Smooth muscle cell (in vitro differentiated cells): ENCODE results near the gene SLC35A3. TPM values are rescaled to one million over a fixed set of nuclear protein-coding genes. Genes with fewer than 3 reads are reported as not detected.

Source experiments
- DNase-seq: peaks from one replicate; lab custom pipeline; 2025; ENCODE audit not compliant: unreplicated experiment; lab: John Stamatoyannopoulos, UW
- H2AFZ ChIP-seq: fragments of 200-600 bp; sonication (generic); 2 replicates; pipeline ENCODE4 v1.6.0; 2016; ENCODE audit warnings: antibody characterized with exemption, low read depth, mild to moderate bottlenecking
- H3F3A ChIP-seq: fragments of 200-600 bp; sonication (generic); 2 replicates; pipeline ENCODE4 v1.6.0; 2017; ENCODE audit warnings: antibody characterized with exemption, low read depth
- H3K27ac ChIP-seq: fragments of 200-600 bp; sonication (generic); 2 replicates; pipeline ENCODE4 v1.5.1; 2016; ENCODE audit warnings: low read depth, mild to moderate bottlenecking
- H3K27me3 ChIP-seq: fragments of 200-600 bp; sonication (generic); 2 replicates; pipeline ENCODE4 v1.6.1; 2016; ENCODE audit warnings: low read depth, mild to moderate bottlenecking
- H3K36me3 ChIP-seq: fragments of 200-600 bp; sonication (generic); 2 replicates; pipeline ENCODE4 v1.5.1; 2016; ENCODE audit warnings: low read depth
- H3K4me1 ChIP-seq: fragments of 200-600 bp; sonication (generic); 2 replicates; pipeline ENCODE4 v1.5.1; 2016; ENCODE audit warnings: low read depth
- H3K4me2 ChIP-seq: fragments of 200-600 bp; sonication (generic); 2 replicates; pipeline ENCODE4 v1.6.0; 2016; ENCODE audit warnings: mild to moderate bottlenecking
- H3K4me3 ChIP-seq: fragments of 200-600 bp; sonication (generic); 2 replicates; pipeline ENCODE4 v1.5.1; 2016; ENCODE audit warnings: mild to moderate bottlenecking
- H3K79me2 ChIP-seq: fragments of 200-600 bp; sonication (generic); 2 replicates; pipeline ENCODE4 v1.6.0; 2016; ENCODE audit warnings: low read depth, mild to moderate bottlenecking
- H3K9ac ChIP-seq: fragments of 200-600 bp; sonication (generic); 2 replicates; pipeline ENCODE4 v1.6.0; 2016; ENCODE audit warnings: low read depth
- H3K9me3 ChIP-seq: fragments of 200-600 bp; sonication (generic); replicated peaks from 2 replicates; pipeline ENCODE4 v1.5.1; 2016; ENCODE audit warnings: low read depth
- H4K20me1 ChIP-seq: fragments of 200-600 bp; sonication (generic); 2 replicates; pipeline ENCODE4 v1.6.0; 2016; ENCODE audit warnings: low read depth
- WGBS: methylation state at CpG from one replicate; pipeline ENCODE4 v1.1.7; 2016; ENCODE audit warnings: low lambda C conversion rate; 5-methylcytosine and 5-hydroxymethylcytosine counted together
- polyA plus RNA-seq: library from polyadenylated mRNA; unstranded; fragments of >200 nt; fragmentation: Nextera tagmentation; extraction: Ambion mirVana; gene quantifications from 2 replicates; pipeline ENCODE4 v1.2.1, GENCODE V29; 2016
- total RNA-seq: library from RNA; depleted of rRNA; stranded (reverse); fragments of >200 nt; gene quantifications from 2 replicates; pipeline ENCODE4 v1.2.3, GENCODE V29; 2014
- TF ChIP-seq, protein P1 (sequence below): fragments of 200-600 bp; sonication (generic); IDR thresholded peaks from 2 replicates; pipeline ENCODE4 v1.5.1; 2017; ENCODE audit warnings: borderline replicate concordance, mild to moderate bottlenecking, antibody characterized with exemption; ENCODE audit not compliant: insufficient read depth, poor library complexity, severe bottlenecking

Gene SLC35A3
- total RNA-seq (33.5 and 38.2 TPM in 2 replicates), polyA plus RNA-seq (8.2 and 10.2 TPM in 2 replicates)

DNA sequence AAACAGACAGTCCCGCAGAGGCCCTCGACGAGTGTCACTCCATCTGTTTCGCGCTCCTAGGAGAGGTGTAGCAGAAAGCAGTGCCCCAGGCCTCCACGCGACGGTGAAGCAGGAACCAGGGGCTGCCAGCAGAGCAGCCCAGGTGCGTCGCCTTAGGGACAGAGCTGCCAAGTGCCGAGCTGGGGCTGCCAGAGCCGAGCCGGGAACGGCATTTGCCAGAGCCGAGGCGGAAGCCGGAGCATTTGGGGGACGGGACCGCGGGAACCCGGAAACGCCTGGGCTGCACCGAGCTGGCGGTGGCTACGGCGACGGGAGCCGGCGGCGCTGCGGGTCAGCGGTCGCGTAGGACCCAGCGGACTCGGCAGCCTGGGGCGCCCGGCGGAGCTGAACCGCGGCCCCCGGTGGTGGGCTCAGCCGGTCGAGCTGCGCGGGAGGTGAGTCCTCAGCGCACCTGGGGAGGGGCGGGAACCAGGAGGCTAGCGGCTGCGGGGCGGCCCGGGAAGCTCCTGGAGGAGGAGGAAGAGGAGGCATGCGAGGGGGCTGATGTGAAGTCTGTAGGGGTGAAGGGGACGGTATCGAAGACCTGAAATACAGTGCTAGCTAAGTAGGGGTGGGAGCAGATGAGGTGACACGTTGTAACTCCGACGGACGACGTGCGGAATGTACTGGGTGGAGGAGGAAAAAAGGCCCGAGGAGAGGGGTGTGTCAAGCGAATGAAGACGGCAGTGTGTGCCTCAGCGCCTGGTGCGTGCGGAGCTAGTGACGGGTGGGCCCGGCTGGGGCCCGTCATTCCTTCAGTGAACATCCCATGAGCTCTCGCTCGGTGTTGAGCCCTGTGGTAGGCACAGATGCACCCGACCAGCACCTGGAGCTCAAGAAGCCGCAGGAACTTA is at the start of gene SLC35A3:
SLC35A3 (plus strand) TSS at position 268 of the 893 bp plus-strand sequence. CDS start 23,559 bp downstream, outside the sequence.
- DNase-seq = peak; percentile 38
- H3K36me3 ChIP-seq = no peaks in the 10 kb centered on the region
- no peaks in the 10 kb centered on the region for H3F3A ChIP-seq
- peak within 1 kb of the TSS; percentile 94 for H3K4me2 ChIP-seq
- peak within 1 kb of the TSS; percentile 83 for H3K9ac ChIP-seq
- no peaks in the 10 kb centered on the region for H3K27me3 ChIP-seq
- H2AFZ ChIP-seq = peak within 1 kb of the TSS; percentile 100
- peaks cover 5% of the 10 kb centered on the region for H4K20me1 ChIP-seq
- peaks cover 8% of the 10 kb centered on the region for H3K4me1 ChIP-seq
- H3K79me2 ChIP-seq = peaks cover 48% of the 10 kb centered on the region
- TF ChIP-seq, protein P1, sequence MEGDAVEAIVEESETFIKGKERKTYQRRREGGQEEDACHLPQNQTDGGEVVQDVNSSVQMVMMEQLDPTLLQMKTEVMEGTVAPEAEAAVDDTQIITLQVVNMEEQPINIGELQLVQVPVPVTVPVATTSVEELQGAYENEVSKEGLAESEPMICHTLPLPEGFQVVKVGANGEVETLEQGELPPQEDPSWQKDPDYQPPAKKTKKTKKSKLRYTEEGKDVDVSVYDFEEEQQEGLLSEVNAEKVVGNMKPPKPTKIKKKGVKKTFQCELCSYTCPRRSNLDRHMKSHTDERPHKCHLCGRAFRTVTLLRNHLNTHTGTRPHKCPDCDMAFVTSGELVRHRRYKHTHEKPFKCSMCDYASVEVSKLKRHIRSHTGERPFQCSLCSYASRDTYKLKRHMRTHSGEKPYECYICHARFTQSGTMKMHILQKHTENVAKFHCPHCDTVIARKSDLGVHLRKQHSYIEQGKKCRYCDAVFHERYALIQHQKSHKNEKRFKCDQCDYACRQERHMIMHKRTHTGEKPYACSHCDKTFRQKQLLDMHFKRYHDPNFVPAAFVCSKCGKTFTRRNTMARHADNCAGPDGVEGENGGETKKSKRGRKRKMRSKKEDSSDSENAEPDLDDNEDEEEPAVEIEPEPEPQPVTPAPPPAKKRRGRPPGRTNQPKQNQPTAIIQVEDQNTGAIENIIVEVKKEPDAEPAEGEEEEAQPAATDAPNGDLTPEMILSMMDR = no peak
- peak within 1 kb of the TSS; percentile 71 for H3K27ac ChIP-seq
- 2% methylated on average over 73 of the region's 74 CpGs for WGBS
- H3K4me3 ChIP-seq = peak within 1 kb of the TSS; percentile 93
- H3K9me3 ChIP-seq = no peaks in the 10 kb centered on the region

DNA sequence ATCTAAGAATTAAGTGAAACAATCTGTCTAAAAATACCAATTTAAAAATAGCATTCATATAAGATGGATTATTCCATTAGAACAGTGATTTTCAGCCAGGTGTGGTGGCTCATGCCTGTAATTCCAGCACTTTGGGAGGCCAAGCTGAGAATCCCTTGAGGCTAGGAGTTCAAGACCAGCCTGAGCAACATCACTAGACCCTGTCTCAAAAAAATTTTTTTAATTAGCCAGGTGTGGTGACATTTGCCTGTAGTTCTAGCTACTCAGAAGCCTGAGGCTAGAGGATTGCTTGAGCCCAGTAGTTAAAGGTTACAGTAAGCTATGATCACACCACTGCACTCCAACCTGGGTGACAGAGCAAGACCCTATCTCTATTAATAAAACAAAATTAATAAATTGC is 35.0 kb upstream of the SLC35A3 start:
- no peak overlapping the region for H3K9ac ChIP-seq
- TF ChIP-seq, protein P1 = no peak
- no peak for DNase-seq
- no peaks in the 10 kb centered on the region for H3K36me3 ChIP-seq
- no peak overlapping the region for H2AFZ ChIP-seq
- H3K9me3 ChIP-seq = no peaks in the 10 kb centered on the region
- H3K27ac ChIP-seq = no peak overlapping the region
- H3K4me2 ChIP-seq = no peak overlapping the region
- H3K79me2 ChIP-seq = no peaks in the 10 kb centered on the region
- H3K27me3 ChIP-seq = no peaks in the 10 kb centered on the region
- H3K4me1 ChIP-seq = peaks cover 7% of the 10 kb centered on the region
- H4K20me1 ChIP-seq = no peaks in the 10 kb centered on the region
- H3F3A ChIP-seq = no peaks in the 10 kb centered on the region
- H3K4me3 ChIP-seq = no peak overlapping the region

DNA sequence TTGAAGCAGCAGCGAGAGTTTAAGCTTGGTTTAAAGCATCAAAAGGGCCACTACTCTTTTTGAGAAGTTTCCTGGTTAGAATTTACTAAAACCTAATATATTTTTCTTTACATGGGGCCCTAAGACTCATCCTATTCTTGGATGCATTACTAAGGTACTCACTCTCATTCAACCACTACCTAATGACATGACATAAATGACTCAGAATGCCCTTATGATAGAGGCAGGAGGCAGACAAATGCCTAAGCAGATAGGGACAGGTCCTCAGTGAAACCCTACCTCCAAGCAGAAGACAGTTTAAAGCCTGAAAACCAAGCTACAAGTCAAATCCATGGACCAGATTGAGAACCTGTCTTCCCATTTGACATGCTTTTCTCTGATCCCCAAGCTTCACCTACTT is 34.3 kb upstream of the SLC35A3 start:
- no peak overlapping the region for H3K4me3 ChIP-seq
- no peaks in the 10 kb centered on the region for H3K36me3 ChIP-seq
- H3K4me2 ChIP-seq = no peak overlapping the region
- no peak overlapping the region for H2AFZ ChIP-seq
- H3K79me2 ChIP-seq = no peaks in the 10 kb centered on the region
- H3K9ac ChIP-seq = no peak overlapping the region
- TF ChIP-seq, protein P1 = no peak
- WGBS = 90% methylated on average over 1 of the region's 1 CpG
- no peaks in the 10 kb centered on the region for H3F3A ChIP-seq
- DNase-seq = no peak
- no peak overlapping the region for H3K27ac ChIP-seq
- H4K20me1 ChIP-seq = no peaks in the 10 kb centered on the region
- no peaks in the 10 kb centered on the region for H3K9me3 ChIP-seq
- no peaks in the 10 kb centered on the region for H3K27me3 ChIP-seq
- peaks cover 7% of the 10 kb centered on the region for H3K4me1 ChIP-seq

DNA sequence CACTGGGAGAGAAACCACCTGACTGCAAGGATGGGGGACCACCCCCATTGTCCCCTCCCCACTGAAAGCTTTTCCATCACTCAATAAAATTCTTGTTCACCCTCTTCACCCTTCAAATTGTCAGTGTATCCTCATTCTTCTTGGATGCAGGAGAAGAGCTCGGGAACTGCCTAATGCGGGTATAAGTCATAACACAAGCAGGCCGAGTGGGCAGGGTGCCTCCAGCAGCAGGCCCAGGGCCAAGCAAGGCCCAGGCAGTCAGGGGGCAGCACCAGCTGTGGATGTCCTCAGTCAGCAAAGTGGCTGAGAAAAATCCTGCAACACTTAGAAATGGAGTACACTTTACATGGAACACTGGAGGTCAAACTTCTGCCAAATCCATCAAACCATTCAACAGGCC is 33.7 kb upstream of the SLC35A3 start:
- H3K27me3 ChIP-seq = no peaks in the 10 kb centered on the region
- 86% methylated on average over 3 of the region's 3 CpGs for WGBS

More for the DNA sequence above, 33.7 kb upstream of the SLC35A3 start:
- no peak for DNase-seq
- no peaks in the 10 kb centered on the region for H3K36me3 ChIP-seq
- no peaks in the 10 kb centered on the region for H3K9me3 ChIP-seq
- H3K4me1 ChIP-seq = peaks cover 7% of the 10 kb centered on the region
- H3F3A ChIP-seq = no peaks in the 10 kb centered on the region
- TF ChIP-seq, protein P1 = no peak
- H3K79me2 ChIP-seq = no peaks in the 10 kb centered on the region
- H4K20me1 ChIP-seq = no peaks in the 10 kb centered on the region
- H3K27ac ChIP-seq = no peak overlapping the region
- H3K4me2 ChIP-seq = no peak overlapping the region
- H3K4me3 ChIP-seq = no peak overlapping the region
- no peak overlapping the region for H3K9ac ChIP-seq
- no peak overlapping the region for H2AFZ ChIP-seq
